Prostate gland (tissue), 2 donors: Measurements from ENCODE around the gene HSF5.

Experiments used
- POLR2AphosphoS5 ChIP-seq: sonication (generic); formaldehyde crosslinking; IDR thresholded peaks from one replicate; pipeline ENCODE4 v1.6.1; 2017; ENCODE audit warnings: antibody characterized with exemption
- TF ChIP-seq, protein P1 (sequence below), 4 experiments: fragments of 200-600 bp in 2 of 4; fragments of 450-650 bp in 2 of 4; sonication (generic) in 2 of 4; IDR thresholded peaks; 1 replicate in 3 of 4; 2 replicates in 1 of 4; pipeline ENCODE4 v1.5.1; 2016 to 2019; ENCODE audit warnings: antibody characterized with exemption in 4 of 4, mild to moderate bottlenecking in 2 of 4, moderate library complexity in 2 of 4

GRCh38 chr17:58529275-58529674 is 41.1 kb upstream of the HSF5 start:
- TF ChIP-seq, protein P1, sequence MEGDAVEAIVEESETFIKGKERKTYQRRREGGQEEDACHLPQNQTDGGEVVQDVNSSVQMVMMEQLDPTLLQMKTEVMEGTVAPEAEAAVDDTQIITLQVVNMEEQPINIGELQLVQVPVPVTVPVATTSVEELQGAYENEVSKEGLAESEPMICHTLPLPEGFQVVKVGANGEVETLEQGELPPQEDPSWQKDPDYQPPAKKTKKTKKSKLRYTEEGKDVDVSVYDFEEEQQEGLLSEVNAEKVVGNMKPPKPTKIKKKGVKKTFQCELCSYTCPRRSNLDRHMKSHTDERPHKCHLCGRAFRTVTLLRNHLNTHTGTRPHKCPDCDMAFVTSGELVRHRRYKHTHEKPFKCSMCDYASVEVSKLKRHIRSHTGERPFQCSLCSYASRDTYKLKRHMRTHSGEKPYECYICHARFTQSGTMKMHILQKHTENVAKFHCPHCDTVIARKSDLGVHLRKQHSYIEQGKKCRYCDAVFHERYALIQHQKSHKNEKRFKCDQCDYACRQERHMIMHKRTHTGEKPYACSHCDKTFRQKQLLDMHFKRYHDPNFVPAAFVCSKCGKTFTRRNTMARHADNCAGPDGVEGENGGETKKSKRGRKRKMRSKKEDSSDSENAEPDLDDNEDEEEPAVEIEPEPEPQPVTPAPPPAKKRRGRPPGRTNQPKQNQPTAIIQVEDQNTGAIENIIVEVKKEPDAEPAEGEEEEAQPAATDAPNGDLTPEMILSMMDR (IDR thresholded peaks at IDR 0.05) = no peak
- no peak for TF ChIP-seq POLR2AphosphoS5
